Kidney (tissue), 14 donors: ENCODE measurements around the gene GPR17. TPM values are rescaled to one million over a fixed set of nuclear protein-coding genes. Genes with fewer than 3 reads are reported as not detected.

Experiments used
- DNase-seq, 5 donors: peaks; one replicate each; pipeline ENCODE4 v3.0.0-alpha.2; 2013 to 2020
- FAIRE-seq: peaks from 2 replicates; lab custom pipeline; 2012; peaks lifted over from hg19 to GRCh38; lab: Jason Lieb, UNC
- H3K27ac ChIP-seq, 2 donors: one replicate each; pipeline ENCODE4 v1.7.0; 2013; ENCODE audit warnings: low read depth in 2 of 2, low read length in 2 of 2, inconsistent platforms in 1 of 2
- H3K27me3 ChIP-seq: one replicate; pipeline ENCODE4 v1.7.1; 2013; ENCODE audit warnings: low read length, inconsistent platforms; ENCODE audit not compliant: control insufficient read depth, insufficient read depth
- H3K36me3 ChIP-seq, 3 donors: one replicate each; pipeline versions ENCODE4 v1.7.0 to v1.7.1; 2013; ENCODE audit warnings: low read length in 3 of 3, control low read depth in 1 of 3, inconsistent platforms in 1 of 3; ENCODE audit not compliant: insufficient read depth in 3 of 3, control insufficient read depth in 2 of 3
- H3K4me1 ChIP-seq, 3 donors: one replicate each; pipeline versions ENCODE4 v1.7.0 to v1.7.1; 2013; ENCODE audit warnings: low read length in 3 of 3, inconsistent platforms in 1 of 3, low read depth in 1 of 3; ENCODE audit not compliant: control insufficient read depth in 2 of 3, insufficient read depth in 2 of 3
- H3K4me3 ChIP-seq, 3 donors: one replicate each; pipeline versions ENCODE4 v1.7.0 to v1.8.1; 2013; ENCODE audit warnings: low read length in 3 of 3, control low read depth in 1 of 3, inconsistent platforms in 1 of 3
- H3K9ac ChIP-seq, 3 donors: one replicate each; pipeline versions ENCODE4 v1.7.0 to v1.7.1; 2013; ENCODE audit warnings: low read length in 3 of 3, control low read depth in 1 of 3, inconsistent platforms in 1 of 3
- H3K9me3 ChIP-seq, 3 donors: one replicate each; pipeline versions ENCODE4 v1.7.0 to v1.7.1; 2013; ENCODE audit warnings: low read length in 3 of 3, control low read depth in 1 of 3, inconsistent platforms in 1 of 3; ENCODE audit not compliant: control insufficient read depth in 2 of 3, insufficient read depth in 1 of 3
- CTCF ChIP-seq: IDR thresholded peaks from 3 replicates; pipeline ENCODE4 v1.5.1; 2012; ENCODE audit warnings: mild to moderate bottlenecking, moderate library complexity, borderline replicate concordance; ENCODE audit not compliant: insufficient read depth; ENCODE audit errors: extremely low read depth
- intact Hi-C: fragments of 100-400 bp; cut with DNase I; formaldehyde crosslinking; loops from one replicate; pipeline ENCODE4 v1.11.1; 2022
- polyA plus RNA-seq: library from polyadenylated mRNA; stranded (reverse); fragments of 350-450 nt; fragmentation: Illumina TruSeq; extraction: RNeasy Lipid Tissue Mini Kit (QIAGEN cat#74804); gene quantifications from one replicate; pipeline ENCODE4 v1.2.3, GENCODE V29; 2014; ENCODE audit warnings: low read depth, low replicate concordance; ENCODE audit not compliant: insufficient read depth
- total RNA-seq: library from RNA; stranded (reverse); fragmentation: NEBNext Ultra II Directional; extraction: Animal tissue kit (Norgen Biotek cat#: 25700); gene quantifications from one replicate; pipeline ENCODE4 v1.2.1, GENCODE V29; 2021
- donor health status: control.
- donor health status: control.
- donor health status: control.
- donor health status: control.
- donor health status: control.
- donor health status: DM: yes; HTN: yes; CAD: no.
- donor health status: Normal renal cell carcinoma (clear cell type).

GPR17 gene
- total and polyA plus RNA-seq, 2 donors from 2014 or later, result 0.39 to 0.50 TPM

DNA sequence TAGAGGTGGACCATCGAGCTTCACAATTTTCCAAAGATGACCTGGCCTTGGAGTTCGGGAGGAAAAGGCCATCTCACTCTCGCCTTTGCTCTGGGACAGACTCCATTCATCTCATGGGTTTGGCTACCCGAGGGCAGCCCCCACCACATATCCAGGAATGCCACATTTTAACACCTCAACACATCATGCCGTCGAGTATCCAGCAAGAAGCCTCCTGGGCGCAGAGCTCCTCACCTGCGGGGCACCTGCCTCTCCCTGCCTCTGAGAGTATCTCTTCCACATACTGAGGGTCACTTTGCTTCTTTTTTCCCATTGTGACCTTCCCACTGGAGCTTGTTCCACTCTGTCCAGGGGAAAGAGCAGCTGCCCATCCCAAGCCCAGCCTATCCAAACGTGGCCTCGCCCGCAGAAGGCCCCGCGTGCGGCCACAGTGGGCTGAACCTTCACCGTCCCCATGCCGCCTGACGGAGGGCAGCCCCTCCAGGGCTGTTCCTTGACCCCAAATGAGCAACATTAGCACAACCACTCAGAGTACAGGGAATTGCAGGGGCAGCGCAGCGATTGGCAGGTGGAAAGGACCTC, 34.8 kb downstream of the GPR17 start:
- intact Hi-C loops, result no loop called here
- FAIRE-seq (no peak), DNase-seq (no peak)
- Histone ChIP-seq H3K36me3 (no peaks in the 10 kb centered on the region), H3K9me3 (no peaks in the 10 kb centered on the region), H3K9ac (no peak overlapping the region), H3K27ac (no peak overlapping the region), H3K4me3 (peak overlapping the region in 1 of 3 donors; percentile 25), H3K4me1 (peaks cover 0 to 14% (median 0%) of the 10 kb centered on the region in 3 donors), H3K27me3 (peaks cover 5% of the 10 kb centered on the region)
- TF ChIP-seq CTCF, result no peak

DNA sequence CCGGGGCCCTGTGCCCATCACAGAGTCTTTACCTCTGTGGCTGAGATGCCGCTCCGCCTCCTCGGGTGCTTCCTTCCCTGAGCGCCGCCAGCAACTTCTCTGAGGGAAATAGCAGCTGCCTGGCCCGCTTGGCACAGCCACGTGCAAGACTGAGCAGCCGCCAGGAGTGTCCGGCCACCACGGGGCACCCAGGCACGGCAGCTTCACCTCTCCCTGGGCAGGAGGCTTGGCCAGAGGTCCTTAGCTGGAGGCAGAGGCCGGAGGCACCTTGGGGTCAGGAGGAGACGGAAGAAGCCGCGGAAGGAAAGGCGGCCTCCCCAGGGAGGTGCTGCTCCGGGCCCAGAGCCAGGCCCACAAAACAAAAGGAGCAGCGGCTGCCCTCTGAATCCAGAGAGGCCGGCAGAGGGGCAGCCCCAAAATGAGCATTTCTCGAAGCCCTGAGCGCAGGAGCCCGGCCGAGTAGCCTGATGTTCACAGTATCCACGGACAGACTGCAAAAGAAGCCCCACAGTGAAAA, 35.4 kb downstream of the GPR17 start:
- Histone ChIP-seq H3K9me3 (no peaks in the 10 kb centered on the region), H3K36me3 (no peaks in the 10 kb centered on the region), H3K9ac (no peak overlapping the region), H3K27ac (no peak overlapping the region), H3K27me3 (peaks cover 5% of the 10 kb centered on the region), H3K4me3 (peak overlapping the region in 1 of 3 donors; percentile 25), H3K4me1 (peaks cover 0 to 13% (median 0%) of the 10 kb centered on the region in 3 donors)
- DNase-seq, result no peak
- TF ChIP-seq CTCF, result no peak
- intact Hi-C loops, result no loop called here
- FAIRE-seq, result no peak

DNA sequence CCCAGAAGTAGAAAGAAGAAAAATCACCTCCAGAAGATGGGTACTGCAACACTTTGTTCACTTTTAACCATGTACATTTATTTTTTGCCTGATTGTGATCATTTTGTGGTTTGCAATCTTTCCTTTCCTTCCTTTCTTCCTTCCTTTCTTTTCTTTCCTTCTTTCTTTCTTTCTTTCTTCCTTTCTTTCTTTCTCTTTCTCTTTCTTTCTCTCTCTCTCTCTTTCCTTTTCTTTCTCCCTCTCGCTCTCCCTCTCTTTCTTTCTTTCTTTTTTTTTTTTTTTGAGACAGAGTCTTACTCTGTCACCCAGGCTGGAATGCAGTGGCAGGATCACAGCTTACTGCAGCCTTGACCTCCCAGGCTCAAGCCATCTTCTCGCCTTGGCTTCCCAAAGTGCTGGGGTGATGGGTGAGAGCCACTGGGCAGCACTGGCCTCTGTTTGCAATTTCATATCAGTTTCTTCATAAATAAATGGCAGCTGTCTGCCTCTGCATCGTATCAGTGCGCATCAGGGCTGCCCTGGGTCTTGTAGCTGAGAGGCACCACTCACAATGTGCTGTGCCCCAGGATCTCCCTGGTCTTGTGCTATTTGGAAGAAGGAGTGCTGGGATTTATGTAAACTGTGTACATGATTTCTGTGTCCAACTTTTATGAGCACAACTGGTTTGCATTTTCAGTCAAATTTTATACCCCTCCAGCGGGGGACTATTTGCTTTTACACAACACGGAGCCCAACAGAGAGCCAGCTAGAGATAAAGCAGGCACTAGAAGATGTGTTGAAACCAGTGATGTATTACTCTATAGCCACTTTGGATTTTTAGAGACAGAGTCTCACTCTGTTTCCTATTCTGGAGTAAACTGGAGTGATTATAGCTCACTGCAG, 36.3 kb downstream of the GPR17 start:
- no peak overlapping the region for H3K27ac ChIP-seq
- H3K4me3 ChIP-seq, result no peak overlapping the region
- no peaks in the 10 kb centered on the region for H3K9me3 ChIP-seq
- no peak for FAIRE-seq
- H3K9ac ChIP-seq, result no peak overlapping the region
- no peaks in the 10 kb centered on the region for H3K27me3 ChIP-seq
- no peak for TF ChIP-seq CTCF
- H3K36me3 ChIP-seq, result no peaks in the 10 kb centered on the region
- H3K4me1 ChIP-seq, result peaks cover 0 to 8% (median 0%) of the 10 kb centered on the region in 3 donors
- intact Hi-C loops, result no loop called here
- DNase-seq, result no peak
